HL-60/S4 treated with phorbol 12-myristate 13-acetate at 8.2 ng/mL for 4 days and 3 days (cell line): ENCODE data around the gene RBBP8.

Experiments used
- in situ Hi-C: fragments of 300-500 bp; cut with MboI; formaldehyde crosslinking; loops from 2 replicates; pipeline ENCODE4 v1.15.0; 2022; ENCODE audit warnings: low sequenced_read_pairs

RBBP8 gene

GRCh38 chr18:22987547-22988189, 54.5 kb downstream of the RBBP8 start:
- in situ Hi-C loops, result loop anchor here (25.0 kb wide), 1 partner anchor 175 kb away; no protein-coding TSS in a partner anchor

GRCh38 chr18:22988208-22988607, 55.1 kb downstream of the RBBP8 start:
- in situ Hi-C loops, result loop anchor here (25.0 kb wide), 1 partner anchor 176 kb away; no protein-coding TSS in a partner anchor

DNA sequence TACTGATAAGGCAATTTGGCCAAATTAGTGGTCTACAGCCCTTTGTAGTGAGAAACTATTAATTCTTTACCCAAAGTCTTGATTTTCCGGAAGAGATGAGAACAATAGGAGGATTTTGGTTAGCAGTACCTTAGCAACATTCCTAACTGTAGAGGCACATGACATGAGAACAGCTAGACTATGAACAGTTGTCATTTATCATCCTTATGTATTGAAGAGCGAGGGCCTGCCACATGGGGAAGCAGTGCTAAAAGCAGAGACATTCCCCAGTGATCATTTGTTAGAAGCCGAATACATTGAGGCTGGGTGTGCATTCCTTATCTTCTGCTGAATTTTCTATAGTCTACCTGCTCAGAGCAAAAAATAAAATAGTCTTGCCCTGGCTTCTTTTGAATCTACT, 65.2 kb downstream of the RBBP8 start:
- in situ Hi-C loops, result loop anchor here (25.0 kb wide), 1 partner anchor 186 kb away; no protein-coding TSS in a partner anchor

DNA sequence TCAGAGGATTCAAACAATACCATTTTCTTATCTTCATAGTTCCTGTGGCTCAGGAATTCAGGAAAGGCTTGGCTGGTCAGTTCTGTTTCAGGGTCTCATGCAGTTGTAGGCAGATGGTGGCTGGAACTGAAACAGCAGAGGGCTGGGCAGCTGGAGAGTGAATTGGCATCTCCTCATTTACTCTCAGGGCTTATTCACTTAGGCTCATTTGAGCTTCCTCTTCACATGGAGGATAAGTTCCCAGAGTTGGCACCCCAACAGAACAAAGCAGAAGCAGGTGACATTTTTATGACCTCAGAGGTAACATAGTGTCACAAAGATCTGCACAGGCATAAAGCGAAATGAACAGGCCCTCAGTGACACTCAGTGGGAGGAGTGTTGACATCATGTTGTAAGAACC, 66.1 kb downstream of the RBBP8 start:
- in situ Hi-C loops, result loop anchor here (25.0 kb wide), 1 partner anchor 187 kb away; no protein-coding TSS in a partner anchor

DNA sequence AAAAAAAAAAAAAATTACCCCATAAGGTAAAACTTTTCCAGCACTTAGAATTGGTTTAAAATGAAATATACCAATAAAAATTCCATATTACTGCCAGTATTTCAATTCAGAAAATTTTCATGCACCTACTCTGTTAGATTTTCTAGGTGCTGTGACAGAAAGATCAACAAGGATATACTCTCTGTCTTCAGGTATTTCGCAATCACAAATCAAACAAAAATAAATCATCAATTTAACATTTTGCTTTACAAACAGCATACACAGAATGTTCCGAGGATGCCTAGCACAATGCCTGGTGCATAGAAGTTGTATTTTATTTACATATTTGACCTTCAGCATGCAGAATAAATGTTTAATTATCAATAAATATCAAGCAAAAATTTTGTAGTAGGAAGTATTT, 66.5 kb downstream of the RBBP8 start:
- in situ Hi-C loops, result loop anchor here (25.0 kb wide), 1 partner anchor 187 kb away; no protein-coding TSS in a partner anchor

DNA sequence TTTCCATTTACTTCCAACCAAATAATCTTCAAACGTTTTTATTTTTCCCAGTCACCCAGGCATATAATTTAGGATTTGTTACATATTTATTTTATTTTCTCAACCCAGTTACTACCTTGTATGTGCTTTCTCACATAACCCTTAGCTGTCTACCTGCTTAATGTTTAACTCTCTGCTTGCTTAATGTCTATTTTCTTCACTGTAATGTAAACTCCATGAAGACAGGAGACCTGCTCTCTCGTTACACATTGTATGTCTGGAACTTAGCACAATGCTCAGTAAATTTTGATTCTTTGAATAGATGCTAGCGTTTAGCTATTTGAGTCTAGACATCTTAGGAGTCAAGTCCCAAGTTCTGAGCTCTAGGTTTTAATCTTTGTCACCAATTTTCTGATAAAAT, 70.2 kb downstream of the RBBP8 start:
- in situ Hi-C loops, result no loop called here

- in situ Hi-C loops, result no loop called here
These were observed 79.1 kb downstream of the RBBP8 start for GRCh38 chr18:23012249-23012648.

- in situ Hi-C loops, result no loop called here
These were observed 87.6 kb downstream of the RBBP8 start for GRCh38 chr18:23020555-23021294.

DNA sequence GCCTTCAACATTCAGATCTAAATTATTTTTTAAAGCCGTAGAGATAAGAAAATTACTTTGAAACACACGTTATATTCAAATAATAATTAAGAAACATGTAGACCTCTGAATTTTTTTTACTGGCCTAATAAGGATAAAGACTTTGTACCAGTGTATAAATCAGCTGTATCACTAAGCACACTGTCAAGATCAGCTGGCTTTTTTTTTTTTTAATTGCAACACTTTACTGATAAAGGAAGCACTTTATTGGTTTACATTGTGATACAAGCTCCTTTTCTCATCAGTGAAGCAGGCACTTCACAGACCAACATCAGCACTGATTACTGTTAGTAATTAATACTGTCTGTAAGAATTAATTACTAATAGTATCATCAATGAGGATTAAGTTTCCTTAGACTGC, 88.5 kb downstream of the RBBP8 start:
- in situ Hi-C loops, result no loop called here

- in situ Hi-C loops, result no loop called here
These were observed 99.0 kb downstream of the RBBP8 start for GRCh38 chr18:23032030-23032582.

DNA sequence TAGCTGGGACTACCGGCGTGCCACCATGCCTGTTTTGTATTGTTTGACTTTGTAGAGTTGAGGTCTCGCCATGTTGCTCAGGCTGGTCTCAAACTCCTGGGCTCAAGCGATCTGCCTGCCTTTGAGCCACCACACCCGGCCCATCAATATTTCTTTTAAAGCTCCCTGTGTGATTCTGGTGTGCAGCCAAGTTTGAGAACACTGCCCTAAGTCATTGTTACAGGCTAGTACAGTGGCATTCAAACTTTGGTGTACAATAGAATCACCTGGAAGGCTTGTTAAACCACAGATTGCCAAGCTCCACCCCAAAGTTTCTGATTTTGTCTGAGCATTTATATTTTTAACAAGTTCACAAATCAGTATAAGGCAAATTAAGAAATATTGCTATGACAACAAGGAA, 99.9 kb downstream of the RBBP8 start:
- in situ Hi-C loops, result no loop called here

DNA sequence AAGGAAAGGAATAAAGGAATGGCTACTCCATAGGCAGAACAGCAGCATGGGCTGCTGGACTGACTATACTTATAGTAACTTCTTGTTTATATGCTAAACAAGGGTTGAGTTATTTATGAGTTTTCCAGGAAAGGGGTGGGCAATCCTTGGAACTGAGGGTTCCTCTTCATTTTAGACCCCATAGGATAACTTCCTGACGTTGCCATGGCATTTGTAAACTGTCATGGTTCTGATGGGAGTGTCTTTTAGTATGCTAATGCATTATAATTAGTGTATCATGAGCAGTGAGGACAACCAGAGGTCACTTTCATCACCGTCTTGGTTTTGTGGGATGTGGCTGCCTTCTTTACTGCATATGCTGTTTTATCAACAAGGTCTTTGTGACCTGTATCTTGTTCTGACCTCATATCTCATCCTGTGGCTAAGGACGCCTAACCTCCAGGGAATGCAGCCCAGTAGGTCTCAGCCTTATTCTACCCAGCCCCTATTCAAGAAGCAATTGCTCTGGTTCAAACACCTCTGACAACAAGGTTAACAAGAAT, 103.6 kb downstream of the RBBP8 start:
- in situ Hi-C loops, result no loop called here

DNA sequence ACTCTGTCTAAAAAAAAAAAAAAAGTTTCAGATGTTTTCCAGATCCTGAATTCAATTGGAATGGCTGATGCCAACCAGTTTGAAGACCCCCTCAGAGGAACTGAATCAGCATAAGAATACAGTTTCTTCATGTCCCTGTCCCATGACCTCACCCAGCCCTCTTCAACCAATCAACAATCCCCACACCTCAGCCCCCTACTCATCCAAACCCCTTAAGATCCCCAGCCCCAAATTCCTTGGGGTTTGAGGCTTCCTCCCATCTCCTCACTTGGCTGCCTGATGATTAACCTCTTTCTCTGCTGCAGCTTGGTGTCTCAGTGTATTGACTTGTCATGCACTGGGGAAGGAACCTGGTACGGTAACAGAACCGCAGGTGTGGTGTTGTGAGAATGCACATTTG, 104.5 kb downstream of the RBBP8 start:
- in situ Hi-C loops, result no loop called here

GRCh38 chr18:23038712-23039111, 105.6 kb downstream of the RBBP8 start:
- in situ Hi-C loops, result no loop called here

DNA sequence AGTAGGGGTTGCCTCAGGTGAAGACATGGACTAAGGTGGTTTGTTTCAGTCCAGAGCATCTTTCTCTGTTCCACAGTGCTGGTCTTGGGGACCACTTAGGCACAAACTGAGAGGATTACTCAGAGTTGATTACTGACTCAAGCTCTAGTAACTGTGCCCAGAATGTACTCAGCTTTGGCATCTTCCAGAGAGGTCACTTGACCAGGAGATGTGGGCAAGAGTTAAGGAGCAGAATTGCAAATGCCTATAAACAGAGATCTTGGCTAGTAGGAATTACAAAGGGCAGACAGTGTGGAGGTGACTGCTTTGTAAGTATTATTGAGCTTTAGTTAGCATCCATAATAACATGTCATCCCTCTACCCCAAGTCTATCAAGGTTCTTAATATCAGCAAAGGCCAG, 109.0 kb downstream of the RBBP8 start:
- in situ Hi-C loops, result no loop called here

- in situ Hi-C loops, result no loop called here
These were observed 110.8 kb downstream of the RBBP8 start for GRCh38 chr18:23043803-23044376.

DNA sequence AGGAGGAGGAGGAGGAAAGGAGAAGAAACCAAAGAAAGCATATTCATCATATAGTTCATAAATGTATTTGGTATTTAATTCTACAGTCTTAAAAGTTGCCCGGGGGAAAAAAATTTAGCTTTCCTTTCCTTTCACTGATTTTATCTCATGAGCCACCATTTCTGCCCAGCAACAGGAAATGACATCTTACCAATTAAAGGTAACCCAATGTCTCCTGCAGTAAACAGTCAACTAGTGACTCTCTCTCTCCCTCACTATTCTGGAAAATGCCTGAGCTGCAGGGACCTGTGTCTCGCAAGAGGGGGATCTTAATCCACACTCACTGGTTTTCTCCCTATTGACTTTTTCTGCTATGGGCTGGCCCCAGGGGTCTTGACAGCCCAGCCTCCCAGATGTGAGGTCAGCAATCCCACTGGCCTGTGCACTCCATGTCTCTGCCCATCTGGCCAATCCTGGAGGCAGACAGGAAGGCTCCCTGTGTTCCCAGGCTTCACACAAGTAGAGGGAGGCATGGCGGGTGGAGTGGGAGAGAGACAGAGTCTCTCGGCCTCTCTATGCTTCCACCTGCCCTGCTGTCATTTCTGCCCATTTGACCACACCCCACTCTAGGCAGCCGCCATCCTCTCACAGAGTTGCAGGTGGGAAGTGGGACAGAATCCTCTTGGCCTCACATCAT, 116.7 kb downstream of the RBBP8 start:
- in situ Hi-C loops, result no loop called here

- in situ Hi-C loops, result no loop called here
These were observed 120.8 kb downstream of the RBBP8 start for GRCh38 chr18:23053776-23054457.

GRCh38 chr18:23054553-23054952, 121.4 kb downstream of the RBBP8 start:
- in situ Hi-C loops, result no loop called here

GRCh38 chr18:23056315-23056714, 123.2 kb downstream of the RBBP8 start:
- in situ Hi-C loops, result no loop called here
